ENCODE measurements around the gene PRKCE. TPM values are rescaled to one million over a fixed set of nuclear protein-coding genes. Genes with fewer than 3 reads are reported as not detected.

The PRKCE gene
- total RNA-seq, 1 experiment from 2014 or later = 5.3 TPM

DNA sequence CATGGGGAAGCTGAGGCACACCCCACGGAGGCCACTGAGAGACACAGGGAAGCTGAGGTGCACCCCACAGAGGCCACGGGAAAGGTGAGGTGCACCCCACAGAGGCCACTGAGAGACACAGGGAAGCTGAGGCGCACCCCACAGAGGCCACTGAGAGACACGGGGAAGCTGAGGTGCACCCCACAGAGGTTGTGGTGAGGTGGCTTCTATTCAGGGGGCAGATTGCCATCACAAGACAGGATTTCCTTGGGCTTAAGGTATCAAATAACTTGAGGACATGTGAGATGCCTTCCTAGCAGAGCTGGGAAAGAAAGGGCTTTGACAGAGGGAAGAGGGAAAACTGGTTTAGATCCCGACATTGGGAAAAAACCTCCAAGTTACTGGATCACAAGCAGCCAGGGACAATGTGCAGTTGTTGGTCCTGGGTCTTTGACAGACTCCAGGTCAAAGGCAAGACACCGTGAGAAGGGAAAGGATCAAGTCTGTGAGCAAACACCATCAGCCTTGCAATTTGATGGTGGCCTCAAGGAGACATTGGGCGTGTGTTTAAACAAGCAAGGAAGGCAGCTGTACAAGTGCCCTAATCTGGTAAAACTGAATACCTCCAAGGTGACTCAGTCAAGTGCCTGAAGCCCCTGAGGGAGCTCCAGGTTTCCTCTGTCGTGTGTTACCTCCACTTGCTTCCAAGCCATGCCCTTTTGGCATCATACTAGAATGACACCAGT lies 512.5 kb downstream of the PRKCE start:
- DNase-seq (ENCODE audit: low read depth) = no peak
- in situ Hi-C loops (cut with HindIII; ENCODE audit: low pct_unique_long_range_greater_than_20kb, low sequenced_read_pairs) = no loop called here

DNA sequence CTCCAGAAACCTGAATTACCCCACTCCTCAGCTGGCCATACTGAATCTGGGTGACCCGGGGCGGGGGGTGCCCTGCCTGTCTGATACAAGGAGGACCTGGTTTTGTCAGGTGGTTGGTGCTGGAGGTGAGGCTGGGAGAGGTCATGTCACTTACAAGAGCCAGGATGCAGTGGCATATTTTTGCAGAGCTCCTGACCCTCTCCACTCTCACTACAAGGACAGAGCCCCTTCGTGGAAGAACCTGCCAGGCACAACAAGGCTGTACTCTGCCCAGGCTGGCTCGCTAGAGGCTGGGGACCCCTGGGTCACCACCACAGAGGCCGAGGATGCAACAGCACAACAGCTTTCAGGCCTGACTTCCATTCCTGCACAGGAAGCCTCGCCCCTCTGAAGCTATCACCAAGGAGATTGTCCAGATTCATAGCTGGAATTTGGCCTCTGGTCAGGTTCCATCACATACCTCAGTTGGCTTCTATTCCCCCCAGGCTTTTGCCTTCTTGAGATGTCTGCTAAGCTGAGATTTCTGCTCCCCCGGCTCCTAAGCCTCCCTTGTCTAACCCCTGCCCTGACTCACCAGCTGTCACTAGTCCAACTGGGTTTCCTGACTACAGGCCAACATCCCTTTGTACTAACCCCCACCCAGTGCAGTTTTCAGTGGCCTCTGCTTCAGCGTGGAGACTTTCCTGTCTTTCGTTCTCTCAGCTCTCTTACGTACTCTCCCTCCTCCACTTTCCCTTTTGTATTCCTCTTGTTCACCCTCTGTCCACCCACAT lies 513.2 kb downstream of the PRKCE start:
- in situ Hi-C loops (cut with HindIII; ENCODE audit: low pct_unique_long_range_greater_than_20kb, low sequenced_read_pairs) = no loop called here
- no peak for DNase-seq (ENCODE audit: low read depth)

DNA sequence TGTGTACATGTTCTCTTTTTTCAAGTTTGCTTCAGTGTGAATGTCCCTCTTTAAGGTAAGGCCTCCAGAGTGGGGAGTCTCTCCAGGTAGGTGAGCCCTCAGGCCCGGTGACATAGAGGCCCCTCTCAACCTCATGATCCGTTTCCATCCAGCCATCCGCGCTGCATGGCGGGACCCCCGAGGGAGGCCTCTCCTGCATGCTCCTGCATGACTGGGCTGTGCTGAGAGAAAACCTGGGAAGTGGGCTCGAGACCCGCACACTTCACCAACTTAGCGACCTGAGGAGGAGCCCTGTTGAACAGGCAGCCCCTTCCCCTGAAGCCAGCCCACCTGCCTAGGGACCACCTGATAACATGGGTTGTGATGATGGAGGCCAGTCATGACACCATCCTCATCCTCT lies 514.4 kb downstream of the PRKCE start:
- no peak for DNase-seq (ENCODE audit: low read depth)
- in situ Hi-C loops (cut with HindIII; ENCODE audit: low pct_unique_long_range_greater_than_20kb, low sequenced_read_pairs) = no loop called here

DNA sequence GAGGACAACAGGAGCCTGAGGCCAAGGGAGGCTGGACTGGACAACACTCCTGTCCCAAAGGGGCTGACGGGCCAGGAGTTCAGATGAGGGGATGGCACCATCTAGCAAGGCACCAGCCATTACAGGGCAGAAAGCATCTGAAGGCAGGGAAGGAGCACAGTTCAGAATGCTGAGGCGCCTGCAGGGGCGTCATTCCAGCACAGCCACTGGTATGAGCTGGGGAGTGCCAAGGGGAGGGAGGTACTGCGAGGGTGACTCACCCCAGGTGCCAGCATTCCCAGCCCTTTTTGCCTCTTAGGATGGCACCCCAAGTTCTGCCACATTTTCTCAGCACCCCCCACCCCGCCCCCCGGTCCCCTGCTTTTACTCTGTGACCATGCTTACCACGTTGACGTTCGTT lies 515.9 kb downstream of the PRKCE start:
- no peak for DNase-seq (ENCODE audit: low read depth)

DNA sequence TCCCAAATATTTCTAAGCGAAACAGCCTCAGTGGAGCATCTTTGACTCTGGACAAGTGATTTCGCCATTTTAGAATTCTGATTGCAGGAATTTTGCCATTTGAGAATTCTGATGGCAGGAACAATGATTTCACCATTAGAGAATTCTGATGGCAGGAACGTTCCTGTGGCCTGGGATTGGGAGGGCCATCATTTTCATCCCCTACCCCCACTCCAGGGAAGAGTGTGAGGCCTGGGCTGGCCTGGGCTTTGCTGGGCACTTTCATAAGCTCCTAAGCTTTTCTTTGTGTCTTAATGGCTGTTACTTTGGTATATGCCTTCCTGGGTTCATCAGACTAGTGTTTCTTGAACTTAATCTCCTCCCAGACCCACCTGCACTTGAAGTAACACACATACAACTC lies 516.4 kb downstream of the PRKCE start:
- in situ Hi-C loops (cut with HindIII; ENCODE audit: low pct_unique_long_range_greater_than_20kb, low sequenced_read_pairs) = no loop called here
- no peak for DNase-seq (ENCODE audit: low read depth)

More for the DNA sequence above, 515.9 kb downstream of the PRKCE start:
- in situ Hi-C loops (cut with HindIII; ENCODE audit: low pct_unique_long_range_greater_than_20kb, low sequenced_read_pairs) = no loop called here

DNA sequence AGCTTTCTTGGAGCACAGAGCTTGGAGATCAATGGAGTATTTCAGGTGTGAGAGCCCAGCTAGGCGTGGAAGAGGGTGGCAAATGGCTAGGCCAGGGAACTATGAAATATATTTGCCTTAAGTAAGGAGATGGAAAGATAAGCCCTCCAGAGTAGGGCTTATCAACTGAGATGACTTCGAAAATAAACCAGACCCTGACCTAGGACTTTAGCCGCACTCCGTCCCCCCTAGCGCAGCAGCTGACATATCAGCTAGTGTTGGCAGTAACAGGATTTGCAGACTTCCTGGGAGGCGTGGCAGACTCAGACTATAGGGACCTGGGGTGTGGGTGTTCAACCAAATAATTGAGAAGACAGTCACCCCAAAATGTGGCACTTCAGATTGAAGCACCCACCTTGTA lies 518.0 kb downstream of the PRKCE start:
- DNase-seq (ENCODE audit: low read depth) = no peak
- in situ Hi-C loops (cut with HindIII; ENCODE audit: low pct_unique_long_range_greater_than_20kb, low sequenced_read_pairs) = no loop called here

DNA sequence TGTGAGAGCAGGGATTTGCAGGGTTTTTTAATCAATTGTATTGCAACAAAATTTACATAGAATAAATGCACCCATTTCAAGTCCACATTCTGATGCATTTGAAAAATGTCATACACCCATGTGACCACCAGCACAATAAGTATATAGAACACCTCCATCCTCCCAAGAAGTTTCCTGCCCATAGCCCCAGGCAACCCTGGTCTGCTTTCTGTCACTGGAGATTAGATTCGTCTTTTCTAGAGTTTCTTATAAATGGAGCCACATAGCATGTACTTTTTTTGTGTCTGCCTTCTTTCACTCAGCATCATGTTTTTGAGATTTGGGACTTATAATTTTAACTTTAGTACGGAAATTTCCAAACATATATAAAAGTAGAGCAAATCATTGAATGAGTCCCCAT lies 518.6 kb downstream of the PRKCE start:
- in situ Hi-C loops (cut with HindIII; ENCODE audit: low pct_unique_long_range_greater_than_20kb, low sequenced_read_pairs) = no loop called here

DNA sequence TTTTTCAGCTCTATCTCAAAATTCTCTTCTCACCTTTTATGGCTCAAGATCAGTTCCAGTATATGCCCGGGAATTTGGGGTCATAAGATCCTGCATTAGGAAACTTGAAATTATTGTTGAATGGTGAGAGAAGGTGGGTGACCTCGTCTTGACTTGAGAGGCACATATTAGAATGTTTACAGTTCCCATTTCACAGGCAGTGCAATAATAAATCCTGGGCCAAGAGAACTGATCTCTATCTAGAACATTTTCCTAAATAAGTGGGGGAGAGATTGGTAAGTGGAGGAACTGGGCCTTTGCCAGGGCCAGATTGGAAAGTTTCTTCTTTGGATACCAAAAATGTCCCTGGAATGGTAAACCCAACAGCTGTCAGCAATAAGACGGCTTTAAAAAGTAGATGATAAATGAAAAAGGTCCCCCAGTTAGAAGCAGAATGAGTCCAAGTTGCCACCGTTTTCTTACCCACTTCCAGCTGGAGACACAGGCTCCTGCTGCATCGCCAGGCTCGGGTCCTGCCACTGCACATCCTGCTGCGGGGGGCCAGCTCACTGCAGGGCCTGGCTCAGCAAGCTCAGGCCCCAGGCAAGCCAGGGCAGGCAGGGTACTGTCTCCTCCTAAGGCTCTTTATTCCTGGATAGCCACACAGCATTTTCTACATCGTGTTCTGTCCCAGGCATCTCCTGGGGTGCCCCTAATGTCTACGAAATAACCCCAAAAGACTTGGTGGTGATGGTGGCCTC lies 519.3 kb downstream of the PRKCE start:
- no peak for DNase-seq (ENCODE audit: low read depth)
- in situ Hi-C loops (cut with HindIII; ENCODE audit: low pct_unique_long_range_greater_than_20kb, low sequenced_read_pairs) = no loop called here

More for the DNA sequence above, 518.6 kb downstream of the PRKCE start:
- no peak for DNase-seq (ENCODE audit: low read depth)

DNA sequence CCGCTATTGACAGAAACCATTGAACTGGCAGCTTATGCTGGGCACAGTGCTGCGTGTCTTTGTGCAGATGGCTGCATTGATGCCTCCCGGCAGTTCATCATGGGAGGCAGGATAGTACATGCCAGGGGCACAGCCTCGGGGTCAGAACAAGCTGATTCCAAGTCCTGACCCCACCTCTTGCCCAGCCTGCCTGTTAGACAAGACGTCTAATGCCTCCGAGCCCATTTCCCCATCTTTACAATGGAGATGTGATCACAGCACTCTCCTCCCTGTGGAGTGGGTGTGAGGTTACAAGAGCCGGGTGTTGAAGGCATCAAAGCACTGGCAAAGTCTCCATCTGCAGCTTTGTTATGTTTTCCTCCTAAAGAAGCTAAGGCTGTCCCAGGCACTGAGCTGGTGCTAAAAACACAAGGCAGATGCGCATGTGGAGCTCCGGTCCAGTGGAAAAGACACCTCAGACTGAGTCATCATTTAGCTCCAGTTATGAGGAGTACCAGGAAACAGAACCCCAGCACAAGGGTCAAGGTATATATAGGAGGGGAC lies 520.0 kb downstream of the PRKCE start:
- DNase-seq (ENCODE audit: low read depth) = peak; percentile 34
- in situ Hi-C loops (cut with HindIII; ENCODE audit: low pct_unique_long_range_greater_than_20kb, low sequenced_read_pairs) = no loop called here

DNA sequence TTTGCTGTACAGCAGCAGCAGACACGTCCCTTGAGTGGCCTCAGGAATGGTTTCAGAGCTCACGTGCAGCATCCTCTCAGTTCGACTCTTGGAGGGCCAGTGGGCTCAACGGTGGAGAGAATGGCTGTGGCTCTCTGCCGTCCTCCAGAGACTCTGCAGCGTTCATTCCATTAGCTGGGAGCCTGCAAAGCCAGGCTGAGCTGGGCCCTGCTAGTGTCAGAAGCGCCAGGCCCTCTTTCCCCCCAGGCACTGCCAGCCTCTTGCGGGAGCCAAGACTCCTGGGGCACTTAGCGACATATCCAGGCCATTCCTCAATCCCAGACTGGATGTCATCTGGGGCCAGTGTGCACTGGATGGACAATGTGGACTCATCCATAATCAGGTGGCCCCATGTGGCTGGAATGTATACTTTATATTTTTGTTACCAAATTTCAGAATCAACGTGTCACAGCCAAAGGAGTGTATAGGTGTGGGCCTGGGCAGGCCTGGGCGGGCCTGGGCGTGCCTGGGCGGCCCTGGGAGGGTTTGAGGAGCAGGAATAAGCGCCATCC lies 520.6 kb downstream of the PRKCE start:
- in situ Hi-C loops (cut with HindIII; ENCODE audit: low pct_unique_long_range_greater_than_20kb, low sequenced_read_pairs) = no loop called here
- no peak for DNase-seq (ENCODE audit: low read depth)

DNA sequence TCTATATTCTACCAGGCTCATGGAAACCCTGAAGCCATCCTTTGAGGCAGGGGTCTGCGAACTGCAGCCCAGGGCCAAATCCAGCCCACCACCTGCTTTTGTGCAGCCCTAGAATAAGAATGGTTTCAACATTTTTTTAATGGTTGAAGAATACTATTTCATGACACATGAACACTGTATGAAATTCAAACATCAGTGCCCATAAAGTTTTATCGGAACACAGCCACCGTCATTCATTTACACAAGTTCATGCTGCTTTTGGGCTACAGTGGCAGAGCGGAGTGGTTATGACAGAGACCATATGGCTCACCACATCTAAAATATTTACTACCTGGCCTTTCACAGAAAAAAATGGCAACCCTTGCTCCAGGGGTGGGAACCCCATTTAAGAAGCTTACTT lies 521.6 kb downstream of the PRKCE start:
- no peak for DNase-seq (ENCODE audit: low read depth)
- in situ Hi-C loops (cut with HindIII; ENCODE audit: low pct_unique_long_range_greater_than_20kb, low sequenced_read_pairs) = no loop called here

DNA sequence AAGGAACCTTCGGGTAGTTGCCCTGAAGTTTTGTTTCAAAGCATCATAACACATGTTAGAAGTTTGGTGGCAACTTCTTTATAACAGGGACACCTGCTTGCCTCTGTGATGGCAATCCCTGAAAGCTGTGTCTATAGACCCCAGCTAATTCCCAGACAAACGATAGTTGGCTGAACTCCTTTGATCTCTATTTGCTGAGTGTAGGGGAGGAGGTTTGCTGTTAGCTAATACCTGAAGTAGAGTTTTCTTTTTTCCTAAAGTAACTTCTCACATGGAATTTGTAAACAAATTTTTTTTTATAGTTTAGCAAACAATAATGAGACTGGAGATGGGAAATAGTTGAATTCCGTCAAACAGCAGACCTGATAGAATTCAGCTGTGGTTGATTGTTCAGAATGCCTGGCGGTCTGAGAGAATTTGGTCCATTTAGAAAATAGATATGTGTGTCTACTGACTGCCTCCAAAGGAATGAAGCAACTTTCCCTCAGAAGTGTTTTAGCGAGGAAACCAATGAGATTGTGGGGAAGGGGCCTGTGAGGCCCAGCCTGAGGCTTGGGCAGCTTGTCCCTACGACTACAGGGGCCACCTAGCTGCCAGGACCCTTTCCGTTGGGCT lies 522.3 kb downstream of the PRKCE start:
- in situ Hi-C loops (cut with HindIII; ENCODE audit: low pct_unique_long_range_greater_than_20kb, low sequenced_read_pairs) = no loop called here
- DNase-seq (ENCODE audit: low read depth) = no peak

DNA sequence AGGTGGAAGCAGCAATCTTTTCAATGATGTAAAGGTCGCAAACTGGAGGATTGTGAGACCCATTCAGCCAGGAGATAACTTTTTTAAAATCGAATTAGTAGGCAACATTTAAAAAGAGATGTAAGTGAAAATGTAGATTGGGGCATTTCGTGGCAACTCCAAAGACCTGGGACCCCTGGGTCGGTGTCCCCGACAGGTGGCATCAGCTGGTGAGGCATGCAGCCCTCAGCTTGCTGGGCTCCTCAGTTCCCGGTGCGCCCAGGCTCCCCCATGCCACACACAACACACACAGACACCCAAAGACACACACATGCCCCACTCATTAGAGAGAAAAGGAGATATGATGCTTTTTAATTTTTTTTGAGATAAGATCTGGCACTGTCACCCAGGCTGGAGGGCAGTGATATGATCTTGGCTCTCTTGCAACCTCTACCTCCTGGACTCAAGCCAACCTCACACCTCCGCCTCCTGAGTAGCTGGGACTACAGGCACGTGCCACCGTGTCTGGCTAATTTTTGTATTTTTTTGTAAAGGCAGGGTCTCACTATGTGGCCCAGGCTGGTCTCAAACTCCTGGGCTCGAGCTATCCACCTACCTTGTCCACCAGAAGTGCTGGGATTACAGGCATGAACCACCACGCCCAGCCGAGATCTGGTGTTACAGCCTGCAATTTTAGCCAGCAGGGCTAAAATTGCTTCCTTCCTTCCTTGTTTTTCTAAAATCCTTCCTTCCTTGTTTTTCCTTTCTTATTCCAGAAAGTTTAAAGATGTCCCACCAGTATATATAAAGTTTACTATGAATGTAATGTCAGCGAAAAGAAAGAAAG lies 523.1 kb downstream of the PRKCE start:
- no peak for DNase-seq (ENCODE audit: low read depth)
- in situ Hi-C loops (cut with HindIII; ENCODE audit: low pct_unique_long_range_greater_than_20kb, low sequenced_read_pairs) = no loop called here

DNA sequence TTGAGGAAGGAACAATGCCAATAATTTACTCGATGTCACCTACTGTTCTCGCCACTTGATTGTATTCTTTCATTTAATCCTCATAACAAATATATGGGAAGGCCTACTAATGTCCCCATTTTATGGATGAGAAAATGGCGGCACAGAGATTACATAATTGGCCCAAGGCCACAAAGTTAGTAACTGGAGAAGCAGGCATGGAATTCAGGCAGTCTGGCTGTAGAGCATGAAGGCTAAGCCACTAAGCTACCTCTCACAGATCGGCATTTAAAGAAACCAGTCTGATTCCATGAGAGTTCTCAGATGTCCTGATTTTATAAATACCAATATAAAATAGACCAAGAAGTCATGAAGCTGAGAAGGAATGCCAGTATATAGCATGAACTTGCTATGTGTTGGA lies 523.9 kb downstream of the PRKCE start:
- DNase-seq (ENCODE audit: low read depth) = no peak
- in situ Hi-C loops (cut with HindIII; ENCODE audit: low pct_unique_long_range_greater_than_20kb, low sequenced_read_pairs) = no loop called here

DNA sequence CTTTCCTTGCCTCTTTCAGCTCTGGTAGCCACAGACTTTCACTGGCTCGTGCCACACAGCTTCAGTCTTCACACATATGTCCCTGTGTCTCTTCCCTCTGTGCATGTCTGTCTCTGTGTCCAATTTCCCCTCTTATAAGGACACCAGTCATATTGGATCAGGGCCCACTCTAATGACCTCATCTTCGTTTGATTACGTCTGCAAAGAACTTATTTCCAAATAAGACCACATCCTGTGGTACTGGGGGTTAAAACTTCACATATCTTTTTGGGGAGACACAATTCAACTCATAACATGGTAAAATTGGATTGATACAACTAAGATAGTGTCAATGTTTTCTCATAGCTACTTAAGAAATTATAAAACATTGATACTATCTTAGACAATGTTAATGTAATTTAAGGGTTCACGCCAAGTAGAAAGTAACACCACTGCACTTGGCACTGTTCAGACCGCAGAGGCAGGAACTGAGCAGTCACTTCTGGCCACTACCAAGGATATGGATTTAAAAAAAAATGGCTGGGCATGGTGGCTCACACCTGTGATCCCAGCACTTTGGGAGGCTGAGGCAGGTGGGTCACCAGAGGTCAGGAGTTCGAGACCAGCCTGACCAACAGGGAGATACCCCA lies 526.1 kb downstream of the PRKCE start:
- DNase-seq (ENCODE audit: low read depth) = no peak
- in situ Hi-C loops (cut with HindIII; ENCODE audit: low pct_unique_long_range_greater_than_20kb, low sequenced_read_pairs) = no loop called here

DNA sequence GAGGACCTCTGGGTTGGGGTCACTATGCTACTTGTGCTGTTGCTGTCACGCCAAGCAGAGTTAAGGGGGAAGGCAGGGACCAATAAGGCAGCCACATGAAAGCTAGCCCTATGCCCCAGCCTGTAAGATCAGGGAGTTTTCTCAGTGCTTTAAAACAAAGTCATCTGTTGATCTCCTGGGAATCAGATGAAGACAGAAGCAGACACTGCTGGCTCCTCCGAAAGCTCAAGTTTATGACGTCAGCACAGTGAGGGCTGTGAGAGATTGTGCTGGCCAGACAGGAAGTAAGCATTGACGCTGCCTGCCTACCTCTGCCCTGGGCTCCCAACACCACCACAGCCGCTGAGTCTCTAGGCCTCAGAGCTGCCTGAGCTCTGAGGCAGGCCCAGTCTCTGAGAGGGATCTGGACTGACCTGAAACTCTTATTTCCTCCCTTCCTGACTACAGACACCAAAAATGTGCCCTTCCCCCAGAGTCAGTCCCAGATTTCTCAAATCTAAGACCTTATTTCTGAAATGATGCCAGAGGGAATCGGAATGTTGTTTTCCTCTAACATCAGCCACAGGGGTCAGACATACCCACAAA lies 527.7 kb downstream of the PRKCE start:
- DNase-seq (ENCODE audit: low read depth) = no peak
- in situ Hi-C loops (cut with HindIII; ENCODE audit: low pct_unique_long_range_greater_than_20kb, low sequenced_read_pairs) = no loop called here

DNA sequence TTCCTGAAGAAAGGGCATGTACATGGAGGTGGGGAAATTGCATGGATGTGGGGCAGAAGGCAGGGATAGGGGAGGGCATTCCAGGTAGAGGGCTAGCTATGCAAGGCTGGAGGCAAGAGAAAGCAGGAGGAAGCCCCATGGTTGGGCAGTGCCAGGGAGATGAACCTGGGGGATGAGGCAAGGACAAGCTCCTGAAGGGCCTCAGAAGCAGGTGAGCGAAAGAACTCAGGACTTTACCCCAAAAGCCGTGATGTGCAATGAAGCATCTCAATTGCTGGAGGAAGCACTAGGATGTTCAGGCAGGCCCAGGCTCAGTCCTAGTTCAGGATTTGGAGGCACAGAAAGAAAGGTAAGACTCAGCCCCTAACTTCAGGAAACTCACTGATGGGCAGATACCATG lies 528.7 kb downstream of the PRKCE start:
- in situ Hi-C loops (cut with HindIII; ENCODE audit: low pct_unique_long_range_greater_than_20kb, low sequenced_read_pairs) = no loop called here
- no peak for DNase-seq (ENCODE audit: low read depth)
